Dedifferentiated amniotic fluid mesenchymal stem cell (primary cell): Measurements from ENCODE around the gene TRPM2.
"Not testable (repeated sequence)": the region's sequence is repeated elsewhere in the genome, so short reads cannot be mapped to it uniquely, and the experiment has no call there.

Source experiments
- DNase-seq: peaks from one replicate; pipeline ENCODE4 v3.0.0-alpha.2; 2016; ENCODE audit errors: extremely low spot score

Gene TRPM2

GRCh38 chr21:44415073-44416025 lies 61.9 kb downstream of the TRPM2 start:
- DNase-seq, result no peak

- DNase-seq, result no peak
Observed at GRCh38 chr21:44416193-44416592, 62.8 kb downstream of the TRPM2 start.

GRCh38 chr21:44417621-44418107 lies 64.2 kb downstream of the TRPM2 start:
- DNase-seq, result not testable (repeated sequence)

- DNase-seq, result no peak
Observed at GRCh38 chr21:44418108-44418875, 64.9 kb downstream of the TRPM2 start.

GRCh38 chr21:44418876-44419230 lies 65.4 kb downstream of the TRPM2 start:
- no peak for DNase-seq

- no peak for DNase-seq
Observed at GRCh38 chr21:44419679-44420078, 66.3 kb downstream of the TRPM2 start.

GRCh38 chr21:44420416-44421205 lies 67.2 kb downstream of the TRPM2 start:
- DNase-seq, result no peak

- DNase-seq, result no peak
Observed at GRCh38 chr21:44421901-44422840, 68.8 kb downstream of the TRPM2 start.

GRCh38 chr21:44423312-44423821 lies 69.9 kb downstream of the TRPM2 start:
- DNase-seq, result no peak

GRCh38 chr21:44423941-44424607 lies 70.7 kb downstream of the TRPM2 start:
- DNase-seq, result no peak

GRCh38 chr21:44424608-44425306 lies 71.3 kb downstream of the TRPM2 start:
- no peak for DNase-seq

GRCh38 chr21:44425307-44425894 lies 72.0 kb downstream of the TRPM2 start:
- DNase-seq, result no peak

GRCh38 chr21:44425895-44426662 lies 72.7 kb downstream of the TRPM2 start:
- no peak for DNase-seq

- no peak for DNase-seq
Observed at GRCh38 chr21:44426663-44427191, 73.3 kb downstream of the TRPM2 start.

GRCh38 chr21:44427241-44428120 lies 74.1 kb downstream of the TRPM2 start:
- no peak for DNase-seq

- DNase-seq, result no peak
Observed at GRCh38 chr21:44428281-44428960, 75.0 kb downstream of the TRPM2 start.
